ENCODE data around the gene SLC4A4. TPM values are rescaled to one million over a fixed set of nuclear protein-coding genes. Genes with fewer than 3 reads are reported as not detected.

The SLC4A4 gene
- polyA plus RNA-seq, 4 donors = 4.1 to 75.8 (median 67.2) TPM

GRCh38 chr4:71356924-71357663 lies 18.3 kb downstream of the SLC4A4 start:
- DNase-seq (ENCODE audit: low read depth in 4 of 4, low spot score in 3 of 4) = no peak

- no peak for DNase-seq (ENCODE audit: low read depth in 4 of 4, low spot score in 3 of 4)
Measured at GRCh38 chr4:71360844-71361243, 22.0 kb downstream of the SLC4A4 start.

GRCh38 chr4:71361476-71361875 lies 22.7 kb downstream of the SLC4A4 start:
- no peak for DNase-seq (ENCODE audit: low read depth in 4 of 4, low spot score in 3 of 4)

GRCh38 chr4:71366766-71367165 lies 27.9 kb downstream of the SLC4A4 start:
- DNase-seq (ENCODE audit: low read depth in 4 of 4, low spot score in 3 of 4) = peak in 1 of 4 donors; percentile 11

GRCh38 chr4:71367546-71367945 lies 28.7 kb downstream of the SLC4A4 start:
- no peak for DNase-seq (ENCODE audit: low read depth in 4 of 4, low spot score in 3 of 4)

- DNase-seq (ENCODE audit: low read depth in 4 of 4, low spot score in 3 of 4) = no peak
Measured at GRCh38 chr4:71368906-71369305, 30.1 kb downstream of the SLC4A4 start.

- no peak for DNase-seq (ENCODE audit: low read depth in 4 of 4, low spot score in 3 of 4)
Measured at GRCh38 chr4:71369536-71369935, 30.7 kb downstream of the SLC4A4 start.

DNA sequence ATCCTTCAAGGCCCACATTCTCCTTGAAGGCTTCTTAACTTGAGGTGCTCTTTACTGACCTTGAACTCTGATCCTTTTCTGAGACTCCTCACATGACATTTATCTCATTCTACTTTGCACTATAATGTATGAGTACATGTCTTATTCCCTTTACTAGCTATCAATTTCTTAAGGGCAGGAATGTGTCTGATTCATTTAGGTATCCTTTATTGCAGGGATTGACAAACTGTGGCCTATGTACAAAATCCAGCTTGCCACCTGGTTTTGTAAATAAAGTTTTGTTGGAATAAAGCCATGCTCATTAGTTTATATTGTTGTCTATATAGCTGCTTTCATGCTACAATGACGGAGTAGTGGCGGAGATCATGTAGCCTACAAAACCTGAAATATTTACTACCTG lies 36.7 kb downstream of the SLC4A4 start:
- DNase-seq (ENCODE audit: low read depth in 4 of 4, low spot score in 3 of 4) = no peak

GRCh38 chr4:71377561-71377960 lies 38.7 kb downstream of the SLC4A4 start:
- no peak for DNase-seq (ENCODE audit: low read depth in 4 of 4, low spot score in 3 of 4)

GRCh38 chr4:71379126-71379525 lies 40.3 kb downstream of the SLC4A4 start:
- DNase-seq (ENCODE audit: low read depth in 4 of 4, low spot score in 3 of 4) = no peak

GRCh38 chr4:71380788-71381187 lies 42.0 kb downstream of the SLC4A4 start:
- DNase-seq (ENCODE audit: low read depth in 4 of 4, low spot score in 3 of 4) = no peak

DNA sequence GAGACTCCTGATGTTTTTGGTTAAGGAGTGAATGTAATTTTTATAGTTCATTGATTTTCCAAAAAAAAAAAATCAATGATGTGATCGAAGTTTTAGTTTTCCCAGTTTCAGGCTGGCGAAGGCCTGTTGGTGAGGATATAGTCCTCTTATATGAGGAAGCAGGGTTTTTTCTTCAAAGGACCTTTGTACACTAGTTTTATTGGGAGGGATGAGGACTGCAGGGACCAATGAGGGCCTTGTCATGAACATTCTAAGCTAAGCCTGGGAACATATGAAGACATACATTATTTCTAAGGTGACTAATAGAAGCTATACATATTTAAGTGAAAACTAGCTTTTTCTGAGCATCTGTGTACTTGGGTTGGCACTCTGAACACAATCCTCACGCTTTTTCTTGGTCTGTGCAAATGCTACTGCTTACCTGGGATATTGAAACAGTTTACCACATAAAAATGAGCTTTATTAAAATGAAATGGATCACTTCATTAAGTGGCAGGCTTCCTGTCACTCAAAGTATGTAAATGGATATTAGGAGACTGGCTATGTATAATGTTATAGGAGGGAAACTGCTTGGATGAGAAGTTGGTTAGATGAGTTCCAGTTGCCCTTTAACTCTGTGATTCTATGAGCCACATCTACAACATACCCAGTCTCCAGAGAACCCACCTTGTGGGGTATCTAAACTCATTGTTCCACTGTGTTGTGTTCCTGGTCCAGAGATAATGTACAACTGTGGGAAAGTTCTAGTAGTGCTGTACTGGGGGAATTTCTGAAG lies 43.5 kb downstream of the SLC4A4 start:
- no peak for DNase-seq (ENCODE audit: low read depth in 4 of 4, low spot score in 3 of 4)

DNA sequence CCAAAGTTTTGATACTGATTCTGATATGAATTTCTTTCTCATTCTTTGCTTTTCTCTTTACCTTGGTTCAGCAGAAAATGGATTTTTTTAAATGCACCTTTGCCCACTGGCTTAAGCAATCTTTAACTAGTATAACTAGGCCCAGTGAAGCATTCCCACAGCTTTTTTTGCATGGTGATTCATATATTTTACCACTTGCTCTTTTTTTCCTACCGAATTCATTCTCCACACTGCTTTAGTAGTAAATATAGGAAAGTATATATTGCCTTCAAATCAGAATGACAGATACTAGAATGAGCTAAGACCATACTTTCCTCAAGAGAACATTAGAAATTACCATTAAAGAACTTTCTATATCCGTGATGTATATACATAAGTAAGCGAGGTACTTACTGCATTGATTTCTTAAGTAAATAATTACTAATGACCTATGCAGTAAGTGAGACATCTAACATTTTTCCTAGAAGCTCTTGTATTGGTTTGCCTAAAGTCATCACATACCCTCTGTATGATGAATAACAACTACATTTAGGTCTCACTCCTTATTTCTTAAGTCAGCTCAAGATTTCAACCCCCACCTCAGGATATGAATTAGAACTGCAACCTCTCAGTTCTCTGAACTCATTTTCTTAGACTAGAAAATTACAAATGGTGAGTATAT lies 44.2 kb downstream of the SLC4A4 start:
- DNase-seq (ENCODE audit: low read depth in 4 of 4, low spot score in 3 of 4) = no peak

DNA sequence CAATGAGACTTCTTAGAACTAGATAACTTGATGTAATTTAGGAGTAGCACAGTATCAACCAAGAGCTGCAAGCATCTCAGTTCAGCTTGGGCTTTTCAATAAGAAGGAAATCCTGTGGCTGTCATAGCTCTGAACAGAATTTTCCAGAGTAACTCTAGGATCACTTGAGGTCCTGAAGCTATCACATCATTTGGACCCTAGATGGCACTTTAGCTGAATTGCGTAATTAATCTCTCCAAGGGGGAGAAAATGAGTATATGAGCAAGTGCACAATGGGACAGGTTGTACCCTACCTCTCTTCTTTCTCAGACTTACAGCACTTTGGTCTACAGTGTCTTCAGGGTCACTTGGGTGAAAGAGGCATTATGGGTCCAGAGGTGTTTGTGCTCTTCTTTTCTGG lies 45.2 kb downstream of the SLC4A4 start:
- DNase-seq (ENCODE audit: low read depth in 4 of 4, low spot score in 3 of 4) = no peak

DNA sequence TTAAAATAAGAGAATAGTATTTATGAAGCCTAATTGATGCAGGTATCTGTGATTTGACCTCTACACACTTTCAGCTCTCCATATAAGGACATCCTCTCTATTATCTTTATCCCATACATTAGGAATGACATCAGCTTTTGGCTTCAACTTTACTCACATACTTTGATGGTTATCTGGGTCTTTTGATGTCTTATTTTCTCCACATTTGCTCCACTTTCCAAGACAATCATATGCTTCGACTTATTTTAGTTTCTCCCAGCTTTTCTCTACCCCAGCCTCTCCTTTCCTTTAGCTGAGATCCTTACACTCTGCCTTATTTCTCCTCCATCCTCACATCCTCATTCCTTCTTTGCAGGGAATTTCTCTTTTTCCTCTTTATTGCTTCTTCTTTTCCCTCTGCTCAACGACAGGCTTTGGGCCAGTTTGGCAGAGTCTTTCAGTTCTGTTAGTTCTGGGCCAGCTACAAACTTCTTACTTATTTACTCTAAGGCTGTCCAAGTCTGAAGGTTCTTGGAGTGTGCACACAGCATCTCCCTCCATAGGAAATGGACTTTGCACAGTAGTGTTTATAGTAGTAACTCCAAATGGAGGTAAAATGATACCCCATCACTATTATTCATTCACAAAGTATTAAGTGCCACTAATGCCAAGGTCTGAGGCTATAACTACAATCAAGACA lies 50.5 kb downstream of the SLC4A4 start:
- DNase-seq (ENCODE audit: low read depth in 4 of 4, low spot score in 3 of 4) = no peak

- DNase-seq (ENCODE audit: low read depth in 4 of 4, low spot score in 3 of 4) = no peak
Measured at GRCh38 chr4:71392109-71392508, 53.3 kb downstream of the SLC4A4 start.

DNA sequence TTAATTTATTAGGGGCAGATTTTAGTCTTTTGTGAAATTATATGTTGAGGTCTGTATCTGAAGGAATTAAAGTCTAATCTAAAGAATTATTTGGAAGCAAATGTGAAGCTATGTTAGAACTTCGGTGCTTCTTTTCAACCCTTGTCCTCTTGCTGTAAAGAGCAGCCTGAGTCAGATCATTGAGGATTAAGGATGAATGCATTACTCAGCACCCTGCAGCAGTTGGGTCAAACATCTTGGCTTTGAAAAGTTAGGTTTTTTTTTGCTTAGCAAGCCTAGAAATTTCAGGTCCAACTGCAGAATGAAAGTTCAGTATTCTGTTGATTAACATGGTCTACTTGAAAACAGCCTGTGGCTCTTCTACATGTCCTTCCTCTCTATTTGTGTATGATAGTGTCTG lies 57.6 kb downstream of the SLC4A4 start:
- no peak for DNase-seq (ENCODE audit: low read depth in 4 of 4, low spot score in 3 of 4)

GRCh38 chr4:71400810-71401209 lies 62.0 kb downstream of the SLC4A4 start:
- no peak for DNase-seq (ENCODE audit: low read depth in 4 of 4, low spot score in 3 of 4)

GRCh38 chr4:71402616-71403015 lies 63.8 kb downstream of the SLC4A4 start:
- no peak for DNase-seq (ENCODE audit: low read depth in 4 of 4, low spot score in 3 of 4)

DNA sequence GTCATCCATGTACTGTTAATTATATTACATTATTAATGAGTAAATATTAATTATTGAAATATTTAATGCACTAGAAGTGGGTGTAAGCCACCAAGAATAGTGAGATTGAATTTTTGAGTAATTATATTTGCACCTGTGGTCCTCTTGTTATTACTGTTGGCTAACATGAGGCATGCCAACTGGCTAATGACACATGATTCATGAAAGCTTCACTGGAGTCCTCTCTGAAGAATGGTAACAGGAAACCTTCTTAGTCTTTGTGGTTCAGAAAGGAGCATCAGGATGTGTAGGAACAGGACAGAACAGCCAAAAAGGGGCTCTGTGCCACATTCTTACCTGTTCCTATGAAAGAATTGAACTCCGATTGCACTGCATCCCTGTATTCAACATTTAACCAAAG lies 65.2 kb downstream of the SLC4A4 start:
- no peak for DNase-seq (ENCODE audit: low read depth in 4 of 4, low spot score in 3 of 4)

DNA sequence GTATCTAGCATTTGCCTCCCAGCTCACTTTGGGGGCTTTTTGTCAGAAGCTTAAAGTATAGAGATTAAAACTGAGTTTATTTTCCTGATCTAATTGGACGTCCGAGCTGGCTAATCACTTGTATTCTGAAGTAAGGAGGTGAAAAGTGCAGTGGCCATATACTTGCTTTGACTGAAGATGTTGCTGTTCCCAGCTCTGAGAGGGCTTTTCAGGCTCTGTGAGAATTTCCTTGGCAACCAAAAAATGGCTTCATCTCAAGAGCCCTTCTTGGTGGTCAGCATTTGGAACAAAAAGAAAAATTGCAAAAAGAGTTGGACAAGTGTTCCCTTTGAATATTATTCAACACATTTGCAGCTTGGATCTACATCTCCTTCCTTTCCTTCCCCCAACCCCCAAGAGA lies 67.0 kb downstream of the SLC4A4 start:
- DNase-seq (ENCODE audit: low read depth in 4 of 4, low spot score in 3 of 4) = no peak
